C4-2B (cell line): ENCODE data around the gene RACK1.

ENCODE experiments used
- H3K27ac ChIP-seq: fragments of 450-650 bp; 2 replicates; pipeline ENCODE4 v1.5.1; 2017
- CTCF ChIP-seq: fragments of 450-650 bp; conservative IDR thresholded peaks from 2 replicates; pipeline ENCODE4 v1.5.1; 2017; ENCODE audit warnings: mild to moderate bottlenecking
- ZFX ChIP-seq: fragments of 450-650 bp; IDR thresholded peaks from 2 replicates; pipeline ENCODE4 v1.6.1; 2017

RACK1 gene

GRCh38 chr5:181224390-181225229, 19.1 kb downstream of the RACK1 start:
- H3K27ac ChIP-seq = peak overlapping the region; percentile 91
- TF ChIP-seq CTCF (no peak), ZFX (no peak)

- TF ChIP-seq CTCF (no peak), ZFX (no peak)
- peak overlapping the region; percentile 91 for H3K27ac ChIP-seq
Measured at GRCh38 chr5:181223729-181224389, 19.8 kb downstream of the RACK1 start.

- TF ChIP-seq ZFX (no peak), CTCF (no peak)
- peak within 1 kb of the TSS; percentile 91 for H3K27ac ChIP-seq
Measured at GRCh38 chr5:181223058-181223728, 20.5 kb downstream of the RACK1 start, which contains the start of gene TRIM41. Gene TRIM41, plus strand, starts transcription at chr5:181223281. Its CDS starts 719 bp downstream, at chr5:181224000.

GRCh38 chr5:181222630-181223057, 21.1 kb downstream of the RACK1 start:
- TF ChIP-seq ZFX (peak; percentile 46; the same call in 1 of the 2 replicates), CTCF (no peak)
- H3K27ac ChIP-seq = peak overlapping the region; percentile 91

- TF ChIP-seq ZFX = no peak
- TF ChIP-seq CTCF = no peak
- H3K27ac ChIP-seq = peak overlapping the region; percentile 91
Measured at GRCh38 chr5:181221792-181222629, 21.7 kb downstream of the RACK1 start.

GRCh38 chr5:181221105-181221791, 22.5 kb downstream of the RACK1 start:
- H3K27ac ChIP-seq = peak overlapping the region; percentile 91
- TF ChIP-seq ZFX (no peak), CTCF (no peak)
